SU-DHL-6 (cell line): ENCODE measurements around the gene IL37.

Source experiments
- H2AFZ ChIP-seq: fragments of 200-600 bp; sonication (generic); 2 replicates; pipeline ENCODE4 v1.6.1; 2014; ENCODE audit warnings: low read depth, mild to moderate bottlenecking, moderate library complexity, mixed read lengths, antibody characterized with exemption, low read length; ENCODE audit not compliant: severe bottlenecking
- H3F3A ChIP-seq: fragments of 200-600 bp; shearing (Covaris generic); 2 replicates; pipeline ENCODE4 v1.6.0; 2016; ENCODE audit warnings: antibody characterized with exemption, mild to moderate bottlenecking; ENCODE audit not compliant: insufficient read depth
- H3K27ac ChIP-seq: fragments of 200-600 bp; sonication (generic); 2 replicates; pipeline ENCODE4 v1.5.1; 2016; ENCODE audit warnings: low read depth, mild to moderate bottlenecking, low read length, moderate library complexity, mixed read lengths
- H3K27me3 ChIP-seq: fragments of 200-600 bp; sonication (generic), shearing (Covaris generic); 2 replicates; pipeline ENCODE4 v1.6.0; 2014; ENCODE audit warnings: mild to moderate bottlenecking, low read length
- H3K36me3 ChIP-seq: fragments of 200-600 bp; sonication (generic); 2 replicates; pipeline ENCODE4 v1.6.1; 2014; ENCODE audit warnings: mild to moderate bottlenecking, low read length, mixed read lengths
- H3K4me2 ChIP-seq: fragments of 300-600, 200-600 bp; shearing (Covaris generic), sonication (generic); 2 replicates; pipeline ENCODE4 v1.6.0; 2014; ENCODE audit warnings: low read length, low read depth, mild to moderate bottlenecking; ENCODE audit not compliant: poor library complexity, severe bottlenecking
- H3K4me3 ChIP-seq: fragments of 200-600 bp; sonication (generic); 2 replicates; pipeline ENCODE4 v1.5.1; 2014; ENCODE audit warnings: antibody characterized with exemption, low read length, mild to moderate bottlenecking, mixed read lengths; ENCODE audit not compliant: insufficient read depth, poor library complexity, severe bottlenecking
- H3K79me2 ChIP-seq: fragments of 200-600 bp; sonication (generic); 2 replicates; pipeline ENCODE4 v1.6.1; 2014; ENCODE audit warnings: mild to moderate bottlenecking, low read length, moderate library complexity; ENCODE audit not compliant: insufficient read depth
- H3K9ac ChIP-seq: fragments of 200-600 bp; sonication (generic); 2 replicates; pipeline ENCODE4 v1.7.0; 2014; ENCODE audit warnings: mild to moderate bottlenecking, low read length
- H3K9me2 ChIP-seq: fragments of 200-600 bp; sonication (generic); replicated peaks from 2 replicates; pipeline ENCODE4 v1.6.1; 2014; ENCODE audit warnings: low read length; ENCODE audit not compliant: insufficient read depth
- H3K9me3 ChIP-seq: fragments of 200-600 bp; sonication (generic); 2 replicates; pipeline ENCODE4 v1.6.1; 2014; ENCODE audit warnings: low read length, mixed read lengths; ENCODE audit not compliant: insufficient read depth
- H4K20me1 ChIP-seq: fragments of 200-600 bp; sonication (generic); 2 replicates; pipeline ENCODE4 v1.6.1; 2014; ENCODE audit warnings: low read depth, mild to moderate bottlenecking, antibody characterized with exemption, low read length, moderate library complexity, mixed read lengths
- CTCF ChIP-seq: fragments of 200-600 bp; sonication (generic); IDR thresholded peaks from one replicate; pipeline ENCODE4 v1.5.1; 2017; ENCODE audit warnings: antibody characterized with exemption, mild to moderate bottlenecking, low read length, moderate library complexity; ENCODE audit not compliant: insufficient read depth, poor library complexity, severe bottlenecking
- EZH2phosphoT487 ChIP-seq: fragments of 200-600 bp; sonication (generic), shearing (Covaris generic); conservative IDR thresholded peaks from 2 replicates; pipeline ENCODE4 v1.6.1; 2018; ENCODE audit warnings: mild to moderate bottlenecking, antibody characterized with exemption, low read length, moderate library complexity, mixed read lengths

The IL37 gene

GRCh38 chr2:112940859-112941625, 30.1 kb downstream of the IL37 start:
- no peak overlapping the region for H2AFZ ChIP-seq
- H3K27me3 ChIP-seq: no peaks in the 10 kb centered on the region
- no peak overlapping the region for H3K4me3 ChIP-seq
- no peaks in the 10 kb centered on the region for H3K9me3 ChIP-seq
- TF ChIP-seq EZH2phosphoT487: no peak
- TF ChIP-seq CTCF: no peak
- H3K79me2 ChIP-seq: no peaks in the 10 kb centered on the region
- H3F3A ChIP-seq: no peaks in the 10 kb centered on the region
- H3K9me2 ChIP-seq: no peaks in the 10 kb centered on the region
- H3K9ac ChIP-seq: no peak overlapping the region
- no peak overlapping the region for H3K4me2 ChIP-seq
- no peaks in the 10 kb centered on the region for H3K36me3 ChIP-seq
- H3K27ac ChIP-seq: no peak overlapping the region
- H4K20me1 ChIP-seq: no peaks in the 10 kb centered on the region

- TF ChIP-seq EZH2phosphoT487 (no peak), CTCF (peak; percentile 65)
- no peaks in the 10 kb centered on the region for H4K20me1 ChIP-seq
- H3K36me3 ChIP-seq: no peaks in the 10 kb centered on the region
- H3K27ac ChIP-seq: no peak overlapping the region
- no peak overlapping the region for H3K9ac ChIP-seq
- H3K9me2 ChIP-seq: no peaks in the 10 kb centered on the region
- H3K4me2 ChIP-seq: no peak overlapping the region
- no peaks in the 10 kb centered on the region for H3K79me2 ChIP-seq
- H2AFZ ChIP-seq: no peak overlapping the region
- H3K4me3 ChIP-seq: no peak overlapping the region
- H3K27me3 ChIP-seq: no peaks in the 10 kb centered on the region
- H3F3A ChIP-seq: no peaks in the 10 kb centered on the region
- H3K9me3 ChIP-seq: peaks cover 8% of the 10 kb centered on the region; the same call in 1 of the 2 replicates
Observed at GRCh38 chr2:112941753-112942653, 31.0 kb downstream of the IL37 start.

GRCh38 chr2:112942654-112943002, 31.7 kb downstream of the IL37 start:
- no peak overlapping the region for H2AFZ ChIP-seq
- H3K27me3 ChIP-seq: no peaks in the 10 kb centered on the region
- H3K4me2 ChIP-seq: no peak overlapping the region
- no peak overlapping the region for H3K27ac ChIP-seq
- TF ChIP-seq EZH2phosphoT487: no peak
- no peak for TF ChIP-seq CTCF
- H3K9ac ChIP-seq: no peak overlapping the region
- H4K20me1 ChIP-seq: no peaks in the 10 kb centered on the region
- H3K9me2 ChIP-seq: no peaks in the 10 kb centered on the region
- no peak overlapping the region for H3K4me3 ChIP-seq
- no peaks in the 10 kb centered on the region for H3K79me2 ChIP-seq
- no peaks in the 10 kb centered on the region for H3F3A ChIP-seq
- no peaks in the 10 kb centered on the region for H3K36me3 ChIP-seq
- H3K9me3 ChIP-seq: peaks cover 14% of the 10 kb centered on the region; the same call in 1 of the 2 replicates
